ENCODE data around the gene GATAD2A. TPM values are rescaled to one million over a fixed set of nuclear protein-coding genes. Genes with fewer than 3 reads are reported as not detected.
A peak's percentile ranks its signal among the peaks of the same experiment; 100 is the strongest.

The GATAD2A gene
- total and polyA plus RNA-seq, 2 of the 8 experiments (the other 6 are each of a cell fraction or from before 2014, with no cell fraction given): 38.4 to 205 TPM

- TF ChIP-seq, protein P1, sequence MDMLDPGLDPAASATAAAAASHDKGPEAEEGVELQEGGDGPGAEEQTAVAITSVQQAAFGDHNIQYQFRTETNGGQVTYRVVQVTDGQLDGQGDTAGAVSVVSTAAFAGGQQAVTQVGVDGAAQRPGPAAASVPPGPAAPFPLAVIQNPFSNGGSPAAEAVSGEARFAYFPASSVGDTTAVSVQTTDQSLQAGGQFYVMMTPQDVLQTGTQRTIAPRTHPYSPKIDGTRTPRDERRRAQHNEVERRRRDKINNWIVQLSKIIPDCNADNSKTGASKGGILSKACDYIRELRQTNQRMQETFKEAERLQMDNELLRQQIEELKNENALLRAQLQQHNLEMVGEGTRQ (IDR thresholded peaks at IDR 0.05; ENCODE audit: low read length): no peak
- TF ChIP-seq ASH2L (IDR thresholded peaks at IDR 0.05; ENCODE audit: low read length): peak; percentile 49
- no peak for TF ChIP-seq FOSL1 (IDR thresholded peaks at IDR 0.05; ENCODE audit: insufficient read depth, low read depth, low read length)
- TF ChIP-seq CEBPB (IDR thresholded peaks at IDR 0.05; ENCODE audit: low read depth, low read length): no peak
- peak; percentile 45 for TF ChIP-seq TAF7 (optimal IDR thresholded peaks at IDR 0.05; ENCODE audit: borderline replicate concordance, low read depth, low read length)
- TF ChIP-seq BACH1 (IDR thresholded peaks at IDR 0.05; ENCODE audit: low read length): peak; percentile 66; the same call in 1 of the 2 replicates
- TF ChIP-seq SUZ12 (IDR thresholded peaks at IDR 0.05; ENCODE audit: low read length): no peak
- peak; percentile 37 to 75 for TF ChIP-seq POLR2A (IDR thresholded peaks at IDR 0.05; ENCODE audit: control extremely low read depth in 1 of 2, low read depth in 2 of 2, low read length in 2 of 2)
- peak; percentile 47; the same call in 1 of the 2 replicates for TF ChIP-seq TBP (IDR thresholded peaks at IDR 0.05; ENCODE audit: low read depth, low read length)
- TF ChIP-seq TEAD4 (IDR thresholded peaks at IDR 0.05; ENCODE audit: low read depth, low read length): no peak
- TF ChIP-seq ZNF274 (IDR thresholded peaks at IDR 0.05; ENCODE audit: borderline replicate concordance, extremely low read depth, low read length): no peak
- TF ChIP-seq KDM4A (IDR thresholded peaks at IDR 0.05; ENCODE audit: low read depth, low read length, severe bottlenecking): peak; percentile 91
- TF ChIP-seq JUN (IDR thresholded peaks at IDR 0.05; ENCODE audit: low read depth, low read length): no peak
- no peak for TF ChIP-seq SIRT6 (IDR thresholded peaks at IDR 0.05; ENCODE audit: low read length)
- TF ChIP-seq POLR2AphosphoS5 (IDR thresholded peaks at IDR 0.05; ENCODE audit: low read depth, low read length): peak; percentile 23; the same call in 1 of the 2 replicates
- TF ChIP-seq, protein P2, sequence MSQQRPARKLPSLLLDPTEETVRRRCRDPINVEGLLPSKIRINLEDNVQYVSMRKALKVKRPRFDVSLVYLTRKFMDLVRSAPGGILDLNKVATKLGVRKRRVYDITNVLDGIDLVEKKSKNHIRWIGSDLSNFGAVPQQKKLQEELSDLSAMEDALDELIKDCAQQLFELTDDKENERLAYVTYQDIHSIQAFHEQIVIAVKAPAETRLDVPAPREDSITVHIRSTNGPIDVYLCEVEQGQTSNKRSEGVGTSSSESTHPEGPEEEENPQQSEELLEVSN (IDR thresholded peaks at IDR 0.05): peak; percentile 83; the same call in 1 of the 2 replicates
- peak; percentile 61; the same call in 1 of the 2 replicates for TF ChIP-seq SP1 (IDR thresholded peaks at IDR 0.05; ENCODE audit: low read depth, low read length)
- TF ChIP-seq RNF2 (IDR thresholded peaks at IDR 0.05; ENCODE audit: borderline replicate concordance, low read depth, low read length, missing control alignments, poor library complexity, severe bottlenecking): no peak
- no peak for TF ChIP-seq KDM5A (IDR thresholded peaks at IDR 0.05; ENCODE audit: low read length)
- peak; percentile 36; the same call in 1 of the 2 replicates for TF ChIP-seq PHF8 (conservative IDR thresholded peaks at IDR 0.05; ENCODE audit: low read depth, low read length)
- no peak for TF ChIP-seq NANOG (IDR thresholded peaks at IDR 0.05; ENCODE audit: insufficient read depth, low read depth, low read length, poor library complexity, severe bottlenecking)
Measured at GRCh38 chr19:19404879-19405860, at the start of gene GATAD2A (continued).

Measured in H1 (cell line).